SK-N-SH (cell line): ENCODE measurements around the gene SCTR.

Experiments
- CTCF ChIP-seq: fragments of 200-600 bp; sonication (generic); IDR thresholded peaks from 2 replicates; pipeline ENCODE4 v1.6.1; 2017; ENCODE audit warnings: antibody characterized with exemption, mild to moderate bottlenecking, moderate library complexity
- EP300 ChIP-seq, 2 experiments: IDR thresholded peaks; 2 replicates each; pipeline versions ENCODE4 v1.4.0 to v1.6.1; 2012; ENCODE audit warnings: borderline replicate concordance in 1 of 2, low read depth in 1 of 2, low read length in 1 of 2
- FOXM1 ChIP-seq: IDR thresholded peaks from 2 replicates; pipeline ENCODE4 v1.4.0; 2012; ENCODE audit warnings: low read depth, mild to moderate bottlenecking
- JUND ChIP-seq: IDR thresholded peaks from 2 replicates; pipeline ENCODE4 v1.4.0; 2012
- NRF1 ChIP-seq: IDR thresholded peaks from 2 replicates; pipeline ENCODE4 v1.6.1; 2012; ENCODE audit warnings: low read depth, mild to moderate bottlenecking, low read length
- POLR2AphosphoS5 ChIP-seq: IDR thresholded peaks from 2 replicates; pipeline ENCODE4 v1.6.1; 2012; ENCODE audit warnings: low read depth, low read length
- RAD21 ChIP-seq: IDR thresholded peaks from 2 replicates; pipeline ENCODE4 v1.6.1; 2012; ENCODE audit warnings: mild to moderate bottlenecking, low read length
- RCOR1 ChIP-seq: fragments of 150-350 bp; IDR thresholded peaks from 2 replicates; pipeline ENCODE4 v1.6.1; 2017; ENCODE audit warnings: antibody characterized with exemption, low read length
- REST ChIP-seq: IDR thresholded peaks from 2 replicates; pipeline ENCODE4 v1.6.1; 2012; ENCODE audit warnings: mild to moderate bottlenecking, low read depth, low read length, moderate library complexity
- RFX5 ChIP-seq: IDR thresholded peaks from 2 replicates; pipeline ENCODE4 v1.6.1; 2012; ENCODE audit warnings: mild to moderate bottlenecking, improper control_type of control experiment, low read length
- SMC3 ChIP-seq: IDR thresholded peaks from 2 replicates; pipeline ENCODE4 v1.6.1; 2012; ENCODE audit warnings: low read depth, low read length, improper control_type of control experiment
- TAF1 ChIP-seq: IDR thresholded peaks from 2 replicates; pipeline ENCODE4 v1.6.1; 2012; ENCODE audit warnings: low read depth, mild to moderate bottlenecking, low read length, moderate library complexity, borderline replicate concordance
- USF1 ChIP-seq: IDR thresholded peaks from 2 replicates; pipeline ENCODE4 v1.4.0; 2012; ENCODE audit warnings: low read depth, borderline replicate concordance
- YY1 ChIP-seq: IDR thresholded peaks from 2 replicates; pipeline ENCODE4 v1.4.0; 2012; ENCODE audit warnings: low read depth, mild to moderate bottlenecking

DNA sequence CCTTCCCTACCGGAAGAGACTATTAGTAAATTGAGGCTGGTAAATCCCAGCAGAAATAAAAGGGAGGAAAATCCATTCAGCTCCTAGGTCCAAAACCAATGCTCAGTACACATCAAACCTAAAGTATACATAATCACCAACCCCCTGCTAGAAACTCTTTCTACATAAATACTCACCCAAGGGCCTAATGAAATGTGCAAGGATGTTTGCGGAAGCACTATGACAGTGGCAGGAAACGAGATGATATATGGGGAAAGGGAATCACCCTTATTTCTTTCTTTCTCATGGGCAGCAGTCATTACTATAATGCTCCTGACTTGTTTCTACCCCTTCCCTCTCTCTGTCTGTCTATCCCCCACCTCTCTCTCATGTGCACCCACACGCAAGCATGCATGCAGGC, 1.3 kb upstream of the SCTR start:
- TF ChIP-seq POLR2AphosphoS5 (no peak), RAD21 (no peak), CTCF (no peak), REST (no peak), JUND (no peak), NRF1 (no peak), EP300 (IDR thresholded peaks at IDR 0.05; ENCODE audit: borderline replicate concordance in 1 of 2, low read depth in 1 of 2, low read length in 1 of 2) (no peak), RFX5 (no peak), USF1 (no peak), TAF1 (no peak), SMC3 (no peak), FOXM1 (no peak), YY1 (no peak), RCOR1 (no peak)
